Smooth muscle cell (in vitro differentiated cells): ENCODE data around the gene GABRE. TPM values are rescaled to one million over a fixed set of nuclear protein-coding genes. Genes with fewer than 3 reads are reported as not detected.
A peak's percentile ranks its signal among the peaks of the same experiment; 100 is the strongest.

Source experiments
- DNase-seq: peaks from one replicate; lab custom pipeline; 2025; ENCODE audit not compliant: unreplicated experiment; lab: John Stamatoyannopoulos, UW
- H2AFZ ChIP-seq: fragments of 200-600 bp; sonication (generic); 2 replicates; pipeline ENCODE4 v1.6.0; 2016; ENCODE audit warnings: antibody characterized with exemption, low read depth, mild to moderate bottlenecking
- H3F3A ChIP-seq: fragments of 200-600 bp; sonication (generic); 2 replicates; pipeline ENCODE4 v1.6.0; 2017; ENCODE audit warnings: antibody characterized with exemption, low read depth
- H3K27ac ChIP-seq: fragments of 200-600 bp; sonication (generic); 2 replicates; pipeline ENCODE4 v1.5.1; 2016; ENCODE audit warnings: low read depth, mild to moderate bottlenecking
- H3K27me3 ChIP-seq: fragments of 200-600 bp; sonication (generic); 2 replicates; pipeline ENCODE4 v1.6.1; 2016; ENCODE audit warnings: low read depth, mild to moderate bottlenecking
- H3K36me3 ChIP-seq: fragments of 200-600 bp; sonication (generic); 2 replicates; pipeline ENCODE4 v1.5.1; 2016; ENCODE audit warnings: low read depth
- H3K4me1 ChIP-seq: fragments of 200-600 bp; sonication (generic); 2 replicates; pipeline ENCODE4 v1.5.1; 2016; ENCODE audit warnings: low read depth
- H3K4me2 ChIP-seq: fragments of 200-600 bp; sonication (generic); 2 replicates; pipeline ENCODE4 v1.6.0; 2016; ENCODE audit warnings: mild to moderate bottlenecking
- H3K4me3 ChIP-seq: fragments of 200-600 bp; sonication (generic); 2 replicates; pipeline ENCODE4 v1.5.1; 2016; ENCODE audit warnings: mild to moderate bottlenecking
- H3K79me2 ChIP-seq: fragments of 200-600 bp; sonication (generic); 2 replicates; pipeline ENCODE4 v1.6.0; 2016; ENCODE audit warnings: low read depth, mild to moderate bottlenecking
- H3K9ac ChIP-seq: fragments of 200-600 bp; sonication (generic); 2 replicates; pipeline ENCODE4 v1.6.0; 2016; ENCODE audit warnings: low read depth
- H3K9me3 ChIP-seq: fragments of 200-600 bp; sonication (generic); replicated peaks from 2 replicates; pipeline ENCODE4 v1.5.1; 2016; ENCODE audit warnings: low read depth
- H4K20me1 ChIP-seq: fragments of 200-600 bp; sonication (generic); 2 replicates; pipeline ENCODE4 v1.6.0; 2016; ENCODE audit warnings: low read depth
- CTCF ChIP-seq: fragments of 200-600 bp; sonication (generic); IDR thresholded peaks from 2 replicates; pipeline ENCODE4 v1.5.1; 2017; ENCODE audit warnings: borderline replicate concordance, mild to moderate bottlenecking, antibody characterized with exemption; ENCODE audit not compliant: insufficient read depth, poor library complexity, severe bottlenecking
- WGBS: methylation state at CpG from one replicate; pipeline ENCODE4 v1.1.7; 2016; ENCODE audit warnings: low lambda C conversion rate; 5-methylcytosine and 5-hydroxymethylcytosine counted together
- polyA plus RNA-seq: library from polyadenylated mRNA; unstranded; fragments of >200 nt; fragmentation: Nextera tagmentation; extraction: Ambion mirVana; gene quantifications from 2 replicates; pipeline ENCODE4 v1.2.1, GENCODE V29; 2016
- total RNA-seq: library from RNA; depleted of rRNA; stranded (reverse); fragments of >200 nt; gene quantifications from 2 replicates; pipeline ENCODE4 v1.2.3, GENCODE V29; 2014

GABRE gene
- total and polyA plus RNA-seq, 2 experiments from 2014 or later: 4.5 to 19.4 TPM

GRCh38 chrX:151987108-151987507 is 12.6 kb upstream of the GABRE start:
- whole genome bisulfite sequencing: 76% methylated on average over 4 of the region's 4 CpGs
- H3K27ac ChIP-seq: no peak overlapping the region
- H3K4me1 ChIP-seq: no peaks in the 10 kb centered on the region
- no peaks in the 10 kb centered on the region for H3K36me3 ChIP-seq
- H3K4me3 ChIP-seq: no peak overlapping the region
- no peak for DNase-seq
- no peaks in the 10 kb centered on the region for H3K9me3 ChIP-seq
- no peak overlapping the region for H2AFZ ChIP-seq
- no peak overlapping the region for H3K4me2 ChIP-seq
- no peaks in the 10 kb centered on the region for H3K79me2 ChIP-seq
- H3K9ac ChIP-seq: no peak overlapping the region
- no peaks in the 10 kb centered on the region for H3F3A ChIP-seq
- H3K27me3 ChIP-seq: no peaks in the 10 kb centered on the region
- no peaks in the 10 kb centered on the region for H4K20me1 ChIP-seq
- no peak for TF ChIP-seq CTCF

- TF ChIP-seq CTCF: no peak
- Histone ChIP-seq H3K27me3 (no peaks in the 10 kb centered on the region), H3K27ac (no peak overlapping the region), H3K9ac (no peak overlapping the region), H3K4me2 (no peak overlapping the region), H3K79me2 (no peaks in the 10 kb centered on the region), H3F3A (no peaks in the 10 kb centered on the region), H3K4me1 (no peaks in the 10 kb centered on the region), H4K20me1 (no peaks in the 10 kb centered on the region), H2AFZ (no peak overlapping the region), H3K4me3 (no peak overlapping the region), H3K36me3 (no peaks in the 10 kb centered on the region), H3K9me3 (no peaks in the 10 kb centered on the region)
- 60% methylated on average over 3 of the region's 3 CpGs for WGBS
- DNase-seq: no peak
Measured at GRCh38 chrX:151985955-151986354, 11.5 kb upstream of the GABRE start.

- Histone ChIP-seq H3K27ac (no peak overlapping the region), H3K79me2 (no peaks in the 10 kb centered on the region), H4K20me1 (no peaks in the 10 kb centered on the region), H3K9ac (no peak overlapping the region), H3K4me3 (no peak overlapping the region), H3F3A (no peaks in the 10 kb centered on the region), H3K4me1 (no peaks in the 10 kb centered on the region), H3K27me3 (no peaks in the 10 kb centered on the region), H3K4me2 (no peak overlapping the region), H2AFZ (no peak overlapping the region), H3K9me3 (no peaks in the 10 kb centered on the region), H3K36me3 (no peaks in the 10 kb centered on the region)
- no peak for DNase-seq
- no peak for TF ChIP-seq CTCF
- 86% methylated on average over 4 of the region's 4 CpGs for WGBS
Measured at GRCh38 chrX:151985531-151985930, 11.1 kb upstream of the GABRE start.

GRCh38 chrX:151984902-151985301 is 10.4 kb upstream of the GABRE start:
- Histone ChIP-seq H4K20me1 (no peaks in the 10 kb centered on the region), H3K79me2 (no peaks in the 10 kb centered on the region), H3K36me3 (no peaks in the 10 kb centered on the region), H3K27ac (peak overlapping the region; percentile 56), H3K4me2 (no peak overlapping the region), H3K4me1 (no peaks in the 10 kb centered on the region), H2AFZ (no peak overlapping the region), H3K9ac (no peak overlapping the region), H3F3A (no peaks in the 10 kb centered on the region), H3K4me3 (no peak overlapping the region), H3K27me3 (no peaks in the 10 kb centered on the region), H3K9me3 (no peaks in the 10 kb centered on the region)
- TF ChIP-seq CTCF: no peak
- DNase-seq: no peak
- WGBS: 66% methylated on average over 4 of the region's 4 CpGs
